CD4-positive, alpha-beta memory T cell (primary cell): Measurements from ENCODE around the gene KRT84. TPM values are rescaled to one million over a fixed set of nuclear protein-coding genes. Genes with fewer than 3 reads are reported as not detected.

Experiments
- CTCF ChIA-PET: fragments of 350-600 bp; sonication (Branson Sonifier 250); formaldehyde crosslinking; loops from one replicate; lab custom pipeline; 2021; ENCODE audit warnings: inconsistent platforms; ENCODE audit not compliant: partially characterized antibody; lab: Charles Lee
- POLR2A ChIA-PET: fragments of 350-600 bp; sonication (Branson Sonifier 250); formaldehyde crosslinking; loops from one replicate; lab custom pipeline; 2021; ENCODE audit not compliant: partially characterized antibody; lab: Charles Lee
- DNase-seq, 5 donors: peaks; one replicate each; pipeline versions ENCODE4 v3.0.0 to v3.0.0-alpha.2; 2020 to 2022; ENCODE audit warnings: mixed read lengths in 1 of 5
- H3K27ac ChIP-seq: one replicate; pipeline ENCODE4 v1.7.0; 2013; ENCODE audit warnings: low read depth, low read length
- H3K27me3 ChIP-seq: 2 replicates; pipeline ENCODE4 v1.7.0; 2013; ENCODE audit warnings: mild to moderate bottlenecking, low read length, moderate library complexity; ENCODE audit not compliant: insufficient read depth
- H3K36me3 ChIP-seq: 2 replicates; pipeline ENCODE4 v1.7.0; 2013; ENCODE audit warnings: mild to moderate bottlenecking, low read length, moderate library complexity; ENCODE audit not compliant: insufficient read depth
- H3K4me1 ChIP-seq: 2 replicates; pipeline ENCODE4 v1.7.0; 2013; ENCODE audit warnings: mild to moderate bottlenecking, low read length, moderate library complexity; ENCODE audit not compliant: insufficient read depth
- H3K4me3 ChIP-seq, 2 donors: one replicate each; pipeline ENCODE4 v1.7.0; 2013; ENCODE audit warnings: low read length in 2 of 2, mild to moderate bottlenecking in 1 of 2
- H3K9me3 ChIP-seq, 2 donors: one replicate each; pipeline ENCODE4 v1.7.0; 2013; ENCODE audit warnings: low read length in 2 of 2, control low read depth in 1 of 2; ENCODE audit not compliant: control insufficient read depth in 1 of 2
- H3K27ac Mint-ChIP-seq, 7 donors: one replicate each; pipeline ENCODE4 v1.8.0; 2020 to 2021; ENCODE audit warnings: mixed read lengths in 7 of 7, mild to moderate bottlenecking in 6 of 7, inconsistent platforms in 3 of 7, moderate library complexity in 3 of 7
- H3K27me3 Mint-ChIP-seq, 2 donors: one replicate each; pipeline ENCODE4 v1.8.0; 2020 to 2021; ENCODE audit warnings: mixed read lengths in 2 of 2
- H3K36me3 Mint-ChIP-seq, 2 donors: one replicate each; pipeline ENCODE4 v1.8.0; 2020 to 2021; ENCODE audit warnings: mixed read lengths in 2 of 2, inconsistent platforms in 1 of 2, mild to moderate bottlenecking in 1 of 2
- H3K4me1 Mint-ChIP-seq, 4 donors: one replicate each; pipeline ENCODE4 v1.8.0; 2020 to 2021; ENCODE audit warnings: mixed read lengths in 4 of 4, mild to moderate bottlenecking in 1 of 4
- H3K4me3 Mint-ChIP-seq, 8 donors: one replicate each; pipeline ENCODE4 v1.8.0; 2020 to 2021; ENCODE audit warnings: mixed read lengths in 8 of 8, mild to moderate bottlenecking in 7 of 8, moderate library complexity in 6 of 8, inconsistent platforms in 3 of 8
- H3K9me3 Mint-ChIP-seq, 8 donors: one replicate each; pipeline ENCODE4 v1.8.0; 2020 to 2021; ENCODE audit warnings: mixed read lengths in 8 of 8, mild to moderate bottlenecking in 5 of 8, inconsistent platforms in 3 of 8, moderate library complexity in 1 of 8
- intact Hi-C: fragments of 100-400 bp; cut with micrococcal nuclease; formaldehyde crosslinking; loops from one replicate; pipeline ENCODE4 v1.15.1; 2023
- polyA plus RNA-seq, 2 donors: library from polyadenylated mRNA; unstranded; fragments of 300-500 nt; fragmentation: Illumina TruSeq; gene quantifications; one replicate each; pipeline ENCODE4 v1.2.3, GENCODE V29; 2021
- total RNA-seq, 2 experiments: library from RNA; stranded (reverse); gene quantifications; one replicate each; pipeline ENCODE4 v1.2.3, GENCODE V29; 2021

Gene KRT84
- total and polyA plus RNA-seq, 4 experiments from 2014 or later: not detected

DNA sequence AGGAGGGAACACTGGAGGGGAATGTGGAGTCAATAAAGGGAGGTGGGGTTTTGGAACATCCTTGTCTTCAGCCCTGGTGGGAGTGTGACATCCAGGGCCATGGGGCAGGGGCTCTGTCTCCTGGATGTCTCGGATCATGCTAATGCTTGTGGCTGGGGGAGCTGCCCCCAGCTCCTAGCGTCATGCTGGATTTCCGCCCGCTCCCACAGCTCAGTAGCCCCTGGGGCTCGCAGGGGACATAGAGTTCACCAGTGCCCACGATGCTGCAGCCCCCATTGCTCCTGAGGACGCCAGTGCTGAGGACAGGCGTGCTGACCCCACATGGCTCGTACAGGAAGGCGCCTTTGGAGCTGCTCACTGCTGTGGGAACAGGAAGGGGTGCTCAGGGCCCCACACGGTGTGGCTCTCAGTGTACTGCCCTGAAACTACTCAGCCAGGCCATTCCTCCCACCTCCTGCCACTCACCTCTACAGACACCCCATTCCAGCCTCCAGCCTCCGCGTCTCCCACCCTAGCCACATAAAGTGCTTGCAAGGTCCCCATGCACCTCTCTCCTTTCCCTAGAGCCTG lies 9.5 kb upstream of the KRT84 start:
- Histone ChIP-seq H3K9me3 (no peaks in the 10 kb centered on the region), H3K27ac (no peak overlapping the region), H3K4me3 (no peak overlapping the region), H3K4me1 (no peaks in the 10 kb centered on the region), H3K36me3 (no peaks in the 10 kb centered on the region), H3K27me3 (no peaks in the 10 kb centered on the region)
- POLR2A ChIA-PET: no interaction called here
- CTCF ChIA-PET: interaction anchor here (0.7 kb wide), 1 partner anchor 10 kb away, joined by 3 read pairs; the partner anchor contains the start of gene KRT84
- H3K36me3 Mint-ChIP-seq: no peaks in the 10 kb centered on the region
- intact Hi-C loops: no loop called here
- H3K4me3 Mint-ChIP-seq: no peak overlapping the region
- H3K4me1 Mint-ChIP-seq: peaks cover 0 to 2% (median 0%) of the 10 kb centered on the region in 4 donors
- no peak for DNase-seq
- H3K27me3 Mint-ChIP-seq: peaks cover 0 to 14% of the 10 kb centered on the region in 2 donors
- H3K9me3 Mint-ChIP-seq: no peaks in the 10 kb centered on the region
- no peak overlapping the region for H3K27ac Mint-ChIP-seq

DNA sequence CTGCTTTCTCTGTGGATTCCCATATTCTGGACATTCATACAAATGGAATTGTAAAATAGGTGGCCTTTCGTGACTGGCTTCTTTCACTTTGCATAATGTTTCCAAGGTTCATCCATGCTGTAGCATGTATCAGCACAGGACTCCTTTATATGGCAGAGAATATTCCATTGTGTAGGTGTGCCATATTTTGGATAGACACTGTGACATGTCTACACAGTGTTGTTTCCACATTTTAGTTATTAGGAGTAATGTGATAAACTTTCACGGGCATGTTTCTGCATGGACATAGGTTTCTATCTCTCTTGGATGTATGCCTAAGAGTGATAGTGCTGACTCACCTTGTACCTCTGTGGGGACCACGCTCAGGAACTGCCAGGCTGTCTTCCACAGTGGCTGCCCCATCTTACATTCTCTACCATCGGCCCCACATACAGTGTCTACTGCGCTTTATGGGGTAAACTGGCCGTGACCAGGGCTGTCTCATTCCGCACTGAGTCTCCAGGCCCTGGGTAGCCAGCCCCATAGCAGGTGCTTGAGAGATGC lies 7.1 kb upstream of the KRT84 start:
- Mint-ChIP-seq H3K27ac (no peak overlapping the region), H3K27me3 (peaks cover 1 to 9% of the 10 kb centered on the region in 2 donors), H3K36me3 (no peaks in the 10 kb centered on the region), H3K4me1 (no peaks in the 10 kb centered on the region), H3K9me3 (no peaks in the 10 kb centered on the region), H3K4me3 (no peak overlapping the region)
- Histone ChIP-seq H3K4me1 (no peaks in the 10 kb centered on the region), H3K9me3 (no peaks in the 10 kb centered on the region), H3K27me3 (no peaks in the 10 kb centered on the region), H3K27ac (no peak overlapping the region), H3K4me3 (no peak overlapping the region), H3K36me3 (no peaks in the 10 kb centered on the region)
- intact Hi-C loops: no loop called here
- CTCF ChIA-PET: no interaction called here
- POLR2A ChIA-PET: no interaction called here
- DNase-seq: no peak

DNA sequence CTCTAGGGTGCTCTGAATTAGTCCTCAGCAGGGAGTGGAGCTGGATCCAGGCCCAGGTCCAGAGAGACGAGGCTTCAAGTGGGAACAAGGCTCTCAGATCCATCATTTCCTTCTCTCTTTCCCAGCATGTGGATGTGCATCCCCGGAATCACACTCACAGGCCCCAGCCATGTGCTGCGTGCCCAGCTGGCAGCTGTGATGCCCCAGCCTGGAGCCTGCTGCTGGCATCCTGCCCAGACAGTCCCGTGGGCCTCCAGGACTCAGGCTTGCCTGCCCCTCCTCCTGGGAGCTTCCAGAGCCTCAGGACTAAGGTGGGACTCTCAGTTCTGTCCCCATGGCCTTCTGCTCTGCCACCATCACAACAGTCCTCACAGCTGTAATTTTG lies 6.2 kb upstream of the KRT84 start:
- H3K4me3 ChIP-seq: no peak overlapping the region
- POLR2A ChIA-PET: no interaction called here
- H3K27ac Mint-ChIP-seq: no peak overlapping the region

DNA sequence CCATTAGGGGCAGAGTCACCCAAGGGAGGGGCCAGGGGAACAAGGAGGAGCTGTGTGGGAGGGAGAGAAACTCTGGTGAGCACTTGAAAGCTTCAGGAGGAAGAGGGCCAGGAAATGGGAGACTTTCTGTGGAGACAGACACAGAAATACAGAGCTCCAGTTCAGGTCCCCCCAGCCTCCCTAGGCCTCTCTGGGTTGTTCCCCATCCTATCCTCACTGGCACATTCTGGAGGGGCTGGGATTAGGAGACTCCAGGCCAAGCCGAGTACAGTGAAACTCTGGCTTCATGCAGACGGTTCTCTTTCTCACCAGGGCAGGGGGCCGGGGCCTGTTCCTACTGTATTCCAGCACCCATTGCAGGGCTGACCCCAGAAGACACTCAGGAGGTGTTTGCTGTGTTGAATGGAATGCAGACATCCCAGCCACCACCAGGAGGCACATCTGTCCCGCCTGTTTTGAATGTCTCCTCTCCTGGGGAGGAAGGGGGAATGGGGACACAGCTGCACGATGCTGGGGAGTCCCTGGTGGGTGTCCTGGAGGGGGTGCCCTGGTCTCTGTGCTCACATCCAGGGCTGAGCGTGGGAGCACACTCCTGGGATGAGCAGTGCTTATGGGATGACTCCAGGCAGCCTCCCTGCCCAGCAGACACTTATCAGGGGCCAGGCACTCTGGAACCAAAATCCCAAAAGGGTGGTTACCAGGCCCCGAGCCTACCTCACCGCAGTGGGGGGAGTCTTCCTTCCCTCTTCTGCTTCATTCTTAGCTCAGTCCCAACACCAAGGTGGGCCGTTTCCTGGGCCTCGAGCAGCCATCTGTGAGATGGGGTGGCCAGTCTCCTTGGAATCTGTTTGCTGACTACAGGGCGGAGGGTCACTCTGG lies 5.5 kb upstream of the KRT84 start:
- CTCF ChIA-PET: interaction anchor here (0.9 to 1.3 kb wide), 2 partner anchors 480 to 489 kb away, joined by 3 read pairs; no protein-coding TSS in a partner anchor
- Histone ChIP-seq H3K4me3 (no peak overlapping the region), H3K27ac (no peak overlapping the region), H3K27me3 (no peaks in the 10 kb centered on the region), H3K4me1 (no peaks in the 10 kb centered on the region), H3K36me3 (no peaks in the 10 kb centered on the region), H3K9me3 (no peaks in the 10 kb centered on the region)
- no peak overlapping the region for H3K27ac Mint-ChIP-seq
- POLR2A ChIA-PET: no interaction called here
- H3K4me1 Mint-ChIP-seq: no peaks in the 10 kb centered on the region
- intact Hi-C loops: no loop called here
- H3K9me3 Mint-ChIP-seq: no peaks in the 10 kb centered on the region
- no peak for DNase-seq
- H3K27me3 Mint-ChIP-seq: peaks cover 1 to 9% of the 10 kb centered on the region in 2 donors
- no peak overlapping the region for H3K4me3 Mint-ChIP-seq
- no peaks in the 10 kb centered on the region for H3K36me3 Mint-ChIP-seq

More for the DNA sequence above, 6.2 kb upstream of the KRT84 start:
- Histone ChIP-seq H3K9me3 (no peaks in the 10 kb centered on the region), H3K27ac (no peak overlapping the region), H3K36me3 (no peaks in the 10 kb centered on the region), H3K4me1 (no peaks in the 10 kb centered on the region), H3K27me3 (no peaks in the 10 kb centered on the region)
- intact Hi-C loops: no loop called here
- peaks cover 1 to 9% of the 10 kb centered on the region in 2 donors for H3K27me3 Mint-ChIP-seq
- no peak overlapping the region for H3K4me3 Mint-ChIP-seq
- no peaks in the 10 kb centered on the region for H3K4me1 Mint-ChIP-seq
- no peak for DNase-seq
- CTCF ChIA-PET: interaction anchor here (0.9 to 1.3 kb wide), 2 partner anchors 479 to 488 kb away, joined by 3 read pairs; no protein-coding TSS in a partner anchor
- H3K36me3 Mint-ChIP-seq: no peaks in the 10 kb centered on the region
- no peaks in the 10 kb centered on the region for H3K9me3 Mint-ChIP-seq

DNA sequence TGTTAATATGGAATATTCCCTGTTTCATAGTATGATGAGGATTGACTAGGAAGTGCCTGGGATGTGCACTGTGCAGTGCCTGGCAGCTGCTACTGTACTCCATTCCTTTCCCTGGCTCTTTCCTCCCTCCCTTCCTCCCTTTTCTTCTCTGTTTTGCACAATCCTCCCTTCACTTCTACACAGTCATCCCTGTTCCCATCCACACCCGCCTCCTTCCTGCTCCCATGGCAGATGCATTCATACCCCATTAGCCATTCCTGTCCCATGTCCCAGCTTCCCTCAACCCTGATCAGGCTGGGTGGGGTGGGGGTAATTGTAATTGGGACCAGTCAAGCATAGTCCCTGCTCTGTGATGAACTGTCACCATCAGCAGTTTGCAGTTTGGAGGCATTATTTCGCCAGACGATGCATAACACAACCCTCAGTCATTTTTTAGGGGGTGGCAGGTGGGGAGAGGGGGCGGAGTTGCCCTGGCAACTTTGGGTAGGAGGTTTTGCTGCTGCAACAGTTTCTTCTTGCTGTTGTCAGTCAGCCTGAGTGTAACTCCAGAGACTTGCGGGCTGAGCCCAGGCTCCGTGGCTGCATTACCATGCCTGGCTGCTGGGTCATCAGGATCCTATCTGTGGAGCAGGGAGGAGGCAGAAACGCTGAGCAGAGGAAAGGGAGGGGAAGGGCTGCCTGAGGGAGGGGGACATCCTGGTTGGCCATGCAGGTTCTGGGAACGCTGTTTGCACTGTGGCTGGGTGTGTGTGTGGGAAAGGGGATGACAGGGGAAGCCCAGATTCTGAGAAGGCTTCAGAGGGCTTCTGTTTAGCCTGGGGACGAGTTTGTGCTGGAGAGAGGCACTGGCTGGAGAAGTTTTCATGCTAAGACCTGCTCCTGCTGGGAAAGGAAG lies 4.1 kb upstream of the KRT84 start:
- no peaks in the 10 kb centered on the region for H3K27me3 ChIP-seq
- DNase-seq: no peak
- no peak overlapping the region for H3K4me3 ChIP-seq
- H3K27ac Mint-ChIP-seq: no peak overlapping the region
- no peaks in the 10 kb centered on the region for H3K4me1 Mint-ChIP-seq
- H3K9me3 ChIP-seq: no peaks in the 10 kb centered on the region
- CTCF ChIA-PET: no interaction called here
- POLR2A ChIA-PET: no interaction called here
- H3K36me3 ChIP-seq: no peaks in the 10 kb centered on the region
- no peaks in the 10 kb centered on the region for H3K36me3 Mint-ChIP-seq
- peaks cover 1 to 9% of the 10 kb centered on the region in 2 donors for H3K27me3 Mint-ChIP-seq
- no peak overlapping the region for H3K4me3 Mint-ChIP-seq
- H3K4me1 ChIP-seq: no peaks in the 10 kb centered on the region
- no peaks in the 10 kb centered on the region for H3K9me3 Mint-ChIP-seq
- intact Hi-C loops: no loop called here
- H3K27ac ChIP-seq: no peak overlapping the region

DNA sequence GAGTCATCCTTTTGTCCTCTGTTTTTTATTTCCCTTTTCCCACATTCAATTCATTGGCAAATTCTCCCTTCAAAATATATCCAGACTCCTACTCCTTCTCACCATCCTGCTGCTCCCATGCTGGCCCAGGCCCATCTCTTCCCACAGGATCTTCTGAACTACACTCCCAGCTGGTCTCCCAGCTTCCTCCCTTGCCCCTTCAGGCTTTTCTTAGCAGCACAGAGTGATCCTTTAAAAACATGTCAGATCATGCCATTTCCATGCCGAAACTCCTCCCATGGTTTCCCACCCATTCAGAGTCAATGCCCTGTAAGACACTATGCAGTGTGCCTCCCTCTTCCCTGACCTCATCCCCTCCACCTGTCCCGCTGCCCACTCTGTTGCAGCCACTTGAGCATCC lies 2.4 kb upstream of the KRT84 start:
- POLR2A ChIA-PET: no interaction called here
- Mint-ChIP-seq H3K27me3 (peaks cover 4 to 6% of the 10 kb centered on the region in 2 donors), H3K4me3 (no peak overlapping the region), H3K36me3 (no peaks in the 10 kb centered on the region), H3K4me1 (peaks cover 0 to 3% (median 2%) of the 10 kb centered on the region in 4 donors), H3K27ac (no peak overlapping the region), H3K9me3 (no peaks in the 10 kb centered on the region)
- DNase-seq: no peak
- no peak overlapping the region for H3K27ac ChIP-seq
- H3K36me3 ChIP-seq: no peaks in the 10 kb centered on the region
- intact Hi-C loops: no loop called here
- CTCF ChIA-PET: interaction anchor here (1.1 kb wide), 1 partner anchor 483 kb away, joined by 3 read pairs; no protein-coding TSS in a partner anchor
- no peaks in the 10 kb centered on the region for H3K9me3 ChIP-seq
- no peak overlapping the region for H3K4me3 ChIP-seq
- H3K4me1 ChIP-seq: peaks cover 2% of the 10 kb centered on the region
- H3K27me3 ChIP-seq: no peaks in the 10 kb centered on the region
